A172 (cell line): ENCODE data around the gene EFNA5. TPM values are rescaled to one million over a fixed set of nuclear protein-coding genes. Genes with fewer than 3 reads are reported as not detected.
"Not testable (repeated sequence)": the region's sequence is repeated elsewhere in the genome, so short reads cannot be mapped to it uniquely, and the experiment has no call there.

Experiments
- DNase-seq: peaks from one replicate; pipeline ENCODE4 v3.0.0-alpha.2; 2015; ENCODE audit warnings: low spot score
- total RNA-seq: library from RNA; depleted of rRNA; stranded (reverse); fragments of >200 nt; shearing (Covaris generic); gene quantifications from 2 replicates; pipeline ENCODE4 v1.2.3, GENCODE V29; 2014

The EFNA5 gene
- total RNA-seq, 1 experiment from 2014 or later: 3.4 TPM

DNA sequence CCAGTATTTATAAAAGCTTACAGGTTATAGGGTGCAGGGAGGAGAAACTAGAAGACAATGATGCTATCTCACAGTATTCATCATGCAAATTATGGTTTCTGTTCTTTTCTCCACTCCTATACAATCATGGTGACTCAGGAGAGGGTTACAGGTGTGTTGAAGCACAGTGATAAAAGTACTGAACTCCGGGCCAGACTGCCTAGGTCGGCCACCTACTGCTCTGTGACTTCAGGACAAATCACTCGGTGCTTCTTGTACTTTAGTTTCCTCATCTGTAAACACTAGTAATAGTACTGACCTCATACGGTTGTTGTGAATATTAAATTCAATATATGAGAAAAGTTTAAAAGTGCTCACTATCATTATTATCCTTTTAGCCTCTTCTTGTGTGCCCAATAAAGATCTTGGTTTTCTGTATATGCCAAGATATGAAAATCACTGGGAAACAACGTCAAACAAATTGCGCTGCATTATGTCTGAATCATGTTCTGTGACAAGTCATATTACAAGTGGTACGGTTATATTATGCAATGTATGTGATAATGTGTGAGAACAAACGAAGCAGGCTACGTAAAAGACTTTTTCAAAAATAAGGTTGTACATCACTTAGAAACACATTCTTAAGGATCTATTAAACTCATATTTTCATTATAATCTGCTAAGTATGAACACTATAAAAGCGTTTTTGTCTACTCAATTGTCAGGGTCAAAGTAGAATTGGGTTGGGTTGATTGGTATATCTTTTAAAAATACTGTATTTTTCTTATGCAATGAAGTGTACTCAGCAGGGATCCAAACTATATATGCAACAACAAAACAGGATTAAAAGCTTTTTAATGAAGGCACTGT, 153.3 kb downstream of the EFNA5 start:
- DNase-seq: no peak

DNA sequence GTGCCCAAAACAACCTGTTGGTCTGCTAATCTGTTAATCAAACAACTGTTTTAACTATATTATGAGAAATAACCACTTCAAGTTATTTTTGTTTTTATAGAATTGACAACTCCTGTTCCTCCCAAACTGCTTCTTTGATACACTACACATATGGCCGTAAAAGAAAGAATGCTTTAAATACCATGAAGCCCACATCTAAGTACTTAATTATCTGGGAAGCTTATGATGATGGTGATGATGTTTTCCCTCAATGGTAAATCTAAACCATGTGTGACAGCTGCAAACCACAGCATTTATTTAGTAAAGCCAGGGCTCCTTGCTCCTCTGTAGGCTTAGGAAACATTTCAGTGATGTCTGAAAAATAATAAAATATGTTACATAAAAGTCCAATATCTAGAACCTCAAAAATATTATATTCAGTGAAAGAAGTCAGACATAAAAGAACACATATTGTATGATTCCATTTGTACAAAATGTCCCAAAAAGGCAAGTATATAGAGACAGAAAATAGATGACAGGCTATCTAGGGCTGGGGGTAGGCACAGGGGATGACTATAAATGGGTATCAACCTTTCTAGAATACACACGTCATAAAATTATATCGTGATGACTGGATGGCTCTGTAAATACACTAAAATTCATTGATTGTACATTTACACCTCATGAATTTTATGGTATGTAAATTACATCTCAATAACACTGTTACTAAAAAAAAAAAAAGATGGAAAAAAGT, 154.1 kb downstream of the EFNA5 start:
- DNase-seq: peak; percentile 42

DNA sequence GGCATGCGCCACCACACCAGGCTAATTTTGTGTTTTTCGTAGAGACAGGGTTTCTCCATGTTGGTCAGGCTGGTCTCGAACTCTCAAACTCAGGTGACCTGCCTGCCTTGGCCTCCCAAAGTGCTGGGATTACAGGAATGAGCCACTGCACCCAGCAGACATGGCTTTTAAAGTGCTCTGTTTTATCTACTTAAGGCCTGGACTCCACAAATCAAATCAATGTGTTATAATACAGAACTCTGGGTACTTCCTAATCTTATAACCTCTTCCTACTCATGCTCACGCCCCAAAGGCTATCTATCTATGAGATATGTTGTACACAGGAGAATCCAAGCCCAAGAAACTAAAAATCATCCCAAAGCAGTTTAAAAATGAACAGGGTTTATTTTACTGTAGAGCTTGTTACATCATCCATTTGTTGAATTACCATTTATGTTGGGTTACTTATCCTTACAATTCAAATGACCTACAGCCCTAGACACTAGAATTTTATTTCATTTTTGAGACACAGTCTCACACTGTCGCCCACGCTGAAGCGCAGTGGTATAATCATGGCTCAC, 155.1 kb downstream of the EFNA5 start:
- no peak for DNase-seq

GRCh38 chr5:107514305-107514704, 156.4 kb downstream of the EFNA5 start:
- peak; percentile 16 for DNase-seq

GRCh38 chr5:107513337-107514085, 157.2 kb downstream of the EFNA5 start:
- no peak for DNase-seq

- no peak for DNase-seq
Observed at GRCh38 chr5:107512029-107512428, 158.7 kb downstream of the EFNA5 start.

GRCh38 chr5:107510125-107510524, 160.6 kb downstream of the EFNA5 start:
- DNase-seq: no peak

- no peak for DNase-seq
Observed at GRCh38 chr5:107508097-107508496, 162.6 kb downstream of the EFNA5 start.

- DNase-seq: no peak
Observed at GRCh38 chr5:107505763-107506534, 164.8 kb downstream of the EFNA5 start.

DNA sequence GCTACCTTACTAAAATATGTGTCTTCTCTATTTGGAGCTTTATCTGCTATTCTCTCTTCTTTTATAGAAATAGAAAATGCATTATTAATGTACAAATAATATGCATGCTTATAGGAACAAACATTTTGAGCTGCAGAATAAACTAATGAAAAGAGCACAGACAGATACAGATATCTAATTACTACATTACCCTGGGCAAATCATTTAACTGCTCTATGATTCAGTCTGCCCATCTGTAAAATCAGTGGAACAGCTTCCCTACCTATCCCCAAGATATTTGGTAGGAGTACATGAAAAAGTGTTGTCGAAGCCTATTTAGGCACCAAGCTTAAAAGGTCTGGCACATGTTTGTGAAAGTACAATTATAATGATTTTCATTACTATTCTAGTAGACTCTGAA, 166.3 kb downstream of the EFNA5 start:
- no peak for DNase-seq

DNA sequence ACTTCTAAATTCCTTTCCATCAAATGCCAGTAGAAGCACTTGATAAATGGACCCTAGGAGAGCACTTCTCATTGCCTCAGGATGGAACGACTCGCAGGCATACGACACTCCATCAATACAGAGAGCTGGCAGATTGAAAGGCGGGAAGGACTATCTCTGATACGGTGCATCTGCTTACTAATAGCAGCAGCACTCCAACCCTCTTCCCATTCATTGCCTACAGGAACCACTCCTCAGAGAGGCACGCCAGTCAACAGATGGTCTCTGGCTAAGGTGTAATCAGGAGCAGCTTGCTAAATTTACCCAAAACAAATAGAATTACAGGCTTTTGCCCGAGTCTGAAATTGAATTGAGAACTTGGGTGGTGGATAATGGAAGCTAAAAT, 168.1 kb downstream of the EFNA5 start:
- DNase-seq: no peak

DNA sequence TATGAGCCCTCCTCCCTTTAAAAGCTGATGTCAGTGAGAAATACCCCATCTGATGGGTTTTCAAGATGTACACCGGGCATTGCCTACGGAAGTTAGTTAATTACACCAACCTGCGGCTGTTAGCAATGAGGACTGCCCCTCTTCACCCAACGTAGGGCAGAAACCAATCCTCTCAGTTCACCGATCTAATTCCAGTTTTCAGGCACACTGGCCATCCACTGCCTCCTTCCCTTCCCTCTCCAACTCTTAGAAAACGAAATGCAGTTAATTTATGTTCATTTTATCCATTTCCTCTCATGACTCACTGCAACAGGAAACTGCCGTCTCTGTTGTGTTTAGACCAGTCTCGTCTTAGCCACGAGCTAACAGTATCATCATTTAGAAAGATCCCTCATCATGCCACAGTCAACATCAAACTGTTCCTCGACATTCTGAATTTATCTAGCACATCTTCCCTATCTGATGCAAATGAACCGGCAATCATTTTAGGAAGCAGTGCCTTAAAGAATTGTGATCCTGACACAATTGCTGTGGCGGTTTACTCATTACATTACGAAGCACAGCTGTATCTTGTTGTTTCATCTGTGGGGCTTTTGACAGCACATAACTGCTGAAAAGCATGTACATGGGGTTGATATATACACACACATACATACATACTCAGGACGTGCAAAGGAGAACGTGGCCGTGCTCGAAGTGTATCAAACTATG, 168.6 kb downstream of the EFNA5 start:
- DNase-seq: peak; percentile 69

DNA sequence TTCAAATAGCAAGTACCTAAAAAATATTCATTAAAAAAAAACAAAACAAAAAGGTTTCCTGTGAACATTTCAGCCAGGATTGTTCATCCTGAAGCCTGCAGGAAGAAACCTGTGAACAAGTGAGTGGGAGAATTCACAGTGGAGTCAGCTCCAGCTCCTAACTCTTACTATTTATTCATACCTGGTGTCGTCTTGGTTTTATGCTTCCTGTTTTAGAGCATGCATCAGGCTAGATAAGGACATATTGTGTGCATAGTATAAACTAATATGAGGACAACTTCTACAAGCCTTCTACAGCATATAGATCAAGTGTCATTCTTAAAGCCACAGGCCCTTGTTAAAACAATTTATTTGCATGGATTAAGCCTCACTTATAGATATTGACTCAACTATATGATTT, 169.9 kb downstream of the EFNA5 start:
- DNase-seq: no peak

- DNase-seq: no peak
Observed at GRCh38 chr5:107500347-107500746, 170.4 kb downstream of the EFNA5 start.

DNA sequence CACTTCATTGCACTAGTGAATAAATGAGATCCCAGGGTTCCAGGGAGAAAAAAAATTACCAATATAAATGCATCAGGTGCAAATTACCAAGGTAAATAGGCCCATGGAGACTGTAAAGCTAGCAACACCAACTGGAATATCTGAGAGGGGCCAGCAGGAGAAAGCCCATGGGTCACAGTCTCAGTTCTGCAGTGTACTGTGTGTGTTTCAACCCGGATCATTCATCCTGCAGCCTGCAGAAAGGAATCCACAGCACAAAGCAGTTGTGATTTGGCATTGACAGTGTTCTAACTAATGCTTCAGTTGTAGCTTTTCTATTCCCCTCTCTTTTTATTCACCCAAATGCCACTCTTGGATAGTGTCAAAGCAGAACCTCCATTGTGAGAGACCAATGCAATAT, 171.0 kb downstream of the EFNA5 start:
- DNase-seq: no peak

DNA sequence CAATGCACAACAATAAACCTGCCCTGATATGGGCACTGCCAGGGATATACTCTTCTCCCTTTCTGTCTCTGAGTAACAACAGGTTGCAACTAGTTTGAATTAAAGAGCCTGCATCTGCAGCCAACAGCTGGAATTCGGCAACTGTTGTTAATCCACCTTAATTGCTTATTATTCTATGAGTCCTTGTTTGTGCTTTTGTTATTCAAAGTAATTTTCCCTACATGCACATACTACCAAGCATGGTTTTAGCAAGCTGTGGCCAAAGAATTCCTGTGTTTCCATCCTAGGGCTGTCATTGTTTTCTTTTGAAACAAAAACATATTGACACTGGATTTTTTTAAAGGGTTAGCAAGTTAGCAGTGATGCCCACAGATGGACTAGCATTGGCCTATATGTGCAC, 171.5 kb downstream of the EFNA5 start:
- no peak for DNase-seq

DNA sequence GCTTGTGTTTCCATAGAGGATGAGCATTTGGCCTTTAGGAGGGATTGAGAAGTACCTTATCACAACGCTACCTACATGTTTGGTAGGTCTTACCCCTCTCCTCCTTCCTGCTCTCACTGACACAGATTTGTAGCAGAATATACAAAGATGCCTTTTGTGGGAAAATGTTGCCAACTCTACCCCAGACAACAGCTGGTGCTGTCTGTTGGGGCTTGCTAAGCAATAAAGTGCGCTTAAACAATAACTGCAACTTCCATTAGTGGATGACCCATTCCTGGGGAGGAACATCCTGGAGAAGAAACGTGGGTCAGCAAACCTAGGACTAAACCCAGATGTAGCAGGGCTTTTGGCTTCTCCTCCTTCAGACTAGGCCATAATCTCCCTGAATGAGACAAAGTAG, 174.3 kb downstream of the EFNA5 start:
- DNase-seq: no peak

DNA sequence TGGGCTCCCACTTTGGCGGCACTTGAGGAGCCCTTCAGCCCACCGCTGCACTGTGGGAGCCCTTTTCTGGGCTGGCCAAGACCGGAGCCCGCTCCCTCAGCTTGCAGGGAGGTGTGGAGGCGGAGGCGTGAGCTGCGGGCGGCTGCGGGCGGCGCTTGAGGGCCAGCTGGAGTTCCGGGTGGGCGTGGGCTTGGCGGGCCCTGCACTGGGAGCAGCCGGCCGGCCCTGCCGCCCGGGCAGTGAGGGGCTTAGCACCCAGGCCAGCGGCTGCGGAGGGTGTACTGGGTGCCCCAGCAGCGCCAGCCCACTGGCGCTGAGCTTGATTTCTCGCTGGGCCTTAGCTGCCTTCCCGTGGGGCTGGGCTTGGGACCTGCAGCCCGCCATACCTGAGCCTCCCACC, 176.6 kb downstream of the EFNA5 start:
- not testable (repeated sequence) for DNase-seq

- DNase-seq: no peak
Observed at GRCh38 chr5:107487056-107487542, 183.6 kb downstream of the EFNA5 start.

- peak; percentile 57 for DNase-seq
Observed at GRCh38 chr5:107486489-107486888, 184.2 kb downstream of the EFNA5 start.

- DNase-seq: no peak
Observed at GRCh38 chr5:107485184-107485583, 185.6 kb downstream of the EFNA5 start.
